Immature natural killer cell (primary cell): ENCODE data around the gene PTX4. TPM values are rescaled to one million over a fixed set of nuclear protein-coding genes. Genes with fewer than 3 reads are reported as not detected.

Experiments used
- DNase-seq, 3 donors: peaks; one replicate each; pipeline ENCODE4 v3.0.0; 2022; ENCODE audit warnings: mixed read lengths in 1 of 3
- H3K27ac Mint-ChIP-seq, 6 donors: one replicate each; pipeline ENCODE4 v1.8.0; 2020; ENCODE audit warnings: mixed read lengths in 6 of 6, mild to moderate bottlenecking in 5 of 6, inconsistent platforms in 4 of 6, moderate library complexity in 3 of 6
- H3K27me3 Mint-ChIP-seq, 3 donors: one replicate each; pipeline ENCODE4 v1.8.0; 2020 to 2021; ENCODE audit warnings: low read depth in 3 of 3, mild to moderate bottlenecking in 3 of 3, mixed read lengths in 3 of 3, moderate library complexity in 3 of 3, inconsistent platforms in 1 of 3
- H3K36me3 Mint-ChIP-seq, 3 donors: one replicate each; pipeline ENCODE4 v1.8.0; 2020; ENCODE audit warnings: mixed read lengths in 3 of 3, inconsistent platforms in 2 of 3, mild to moderate bottlenecking in 2 of 3
- H3K4me1 Mint-ChIP-seq, 2 donors: one replicate each; pipeline ENCODE4 v1.8.0; 2020; ENCODE audit warnings: inconsistent platforms in 2 of 2, mild to moderate bottlenecking in 2 of 2, mixed read lengths in 2 of 2, moderate library complexity in 1 of 2
- H3K4me3 Mint-ChIP-seq, 5 donors: one replicate each; pipeline ENCODE4 v1.8.0; 2020; ENCODE audit warnings: mild to moderate bottlenecking in 5 of 5, mixed read lengths in 5 of 5, inconsistent platforms in 3 of 5, moderate library complexity in 3 of 5
- H3K9me3 Mint-ChIP-seq, 6 donors: one replicate each; pipeline ENCODE4 v1.8.0; 2020; ENCODE audit warnings: mild to moderate bottlenecking in 6 of 6, mixed read lengths in 6 of 6, inconsistent platforms in 4 of 6, moderate library complexity in 3 of 6
- polyA plus RNA-seq, 3 donors: library from polyadenylated mRNA; unstranded; fragments of 300-500 nt; fragmentation: Illumina TruSeq; gene quantifications; one replicate each; pipeline ENCODE4 v1.2.3, GENCODE V29; 2021

Gene PTX4
- polyA plus RNA-seq, 3 donors from 2014 or later = not detected

DNA sequence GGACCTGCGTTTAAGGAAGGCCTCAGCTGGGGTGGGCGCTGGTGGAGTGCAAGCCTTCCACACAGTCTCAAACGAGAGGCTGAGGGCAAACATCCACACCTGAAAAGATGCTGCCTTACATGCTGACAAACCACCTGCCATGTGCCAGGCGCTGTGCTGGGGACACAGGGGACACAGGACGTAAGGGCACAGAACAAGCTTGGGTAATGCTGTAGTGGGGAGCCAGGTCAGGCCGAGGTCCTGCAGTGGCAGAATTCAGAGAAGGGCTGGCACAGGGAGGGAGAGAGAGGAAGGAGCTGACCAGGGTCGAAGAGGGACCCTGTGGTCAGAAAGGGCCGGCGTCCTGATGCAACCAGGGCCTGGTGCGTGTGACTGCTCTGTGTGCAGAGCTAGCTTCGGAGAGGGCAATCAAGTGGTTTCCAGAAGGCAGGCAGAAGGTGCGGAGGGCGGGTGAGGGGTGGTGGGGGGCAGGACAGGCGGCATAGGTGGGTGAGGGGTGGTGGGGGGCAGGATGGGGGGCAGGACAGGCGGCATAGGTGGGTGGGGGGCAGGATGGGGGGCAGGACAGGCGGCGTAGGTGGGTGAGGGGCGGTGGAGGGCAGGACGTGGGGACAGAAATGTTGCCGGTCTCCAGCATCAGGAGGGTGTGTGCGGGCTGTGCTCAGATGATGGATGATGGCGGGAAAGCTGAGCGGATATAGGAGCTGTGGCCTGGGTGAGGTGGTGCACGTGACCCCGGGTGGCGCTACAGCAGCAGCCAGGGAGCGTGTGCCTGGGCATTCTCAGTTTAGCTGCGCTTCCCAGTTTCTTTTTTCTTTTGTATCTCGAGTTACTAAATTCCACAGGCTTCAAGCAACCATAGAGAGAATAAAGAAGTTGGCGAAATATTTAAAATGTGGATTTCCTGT, 23.2 kb upstream of the PTX4 start:
- Mint-ChIP-seq H3K27ac (no peak overlapping the region), H3K4me3 (no peak overlapping the region), H3K9me3 (peaks cover 0 to 2% (median 0%) of the 10 kb centered on the region in 6 donors), H3K36me3 (peaks cover 0 to 14% (median 0%) of the 10 kb centered on the region in 3 donors), H3K27me3 (peaks cover 0 to 9% (median 2%) of the 10 kb centered on the region in 3 donors), H3K4me1 (no peaks in the 10 kb centered on the region)
- DNase-seq = no peak

- no peak overlapping the region for H3K4me3 Mint-ChIP-seq
Observed at GRCh38 chr16:1510941-1511351, 22.2 kb upstream of the PTX4 start.

DNA sequence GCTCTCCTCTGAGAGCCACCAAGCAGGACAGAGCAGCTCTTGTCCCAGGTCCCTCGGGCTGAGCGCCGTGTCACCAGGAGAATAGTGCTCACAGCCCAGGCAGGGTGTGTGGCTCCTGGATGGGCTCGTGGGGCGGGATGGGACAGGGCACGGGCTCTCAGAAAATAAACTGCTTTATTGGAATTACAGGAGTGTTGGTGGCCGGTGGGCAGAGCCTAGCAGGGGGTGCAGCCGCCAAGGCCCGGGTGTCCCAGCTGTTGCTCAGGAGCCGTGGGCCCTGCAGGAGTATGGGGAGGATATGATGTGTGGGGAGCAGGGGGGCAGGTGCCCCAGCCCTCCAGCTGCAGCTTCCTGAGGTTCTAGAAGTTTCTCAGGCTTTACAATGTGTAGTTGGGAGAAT, 21.5 kb upstream of the PTX4 start:
- peaks cover 0 to 14% (median 0%) of the 10 kb centered on the region in 3 donors for H3K36me3 Mint-ChIP-seq
- H3K9me3 Mint-ChIP-seq = peaks cover 0 to 2% (median 0%) of the 10 kb centered on the region in 6 donors
- H3K4me3 Mint-ChIP-seq = no peak overlapping the region
- H3K27ac Mint-ChIP-seq = no peak overlapping the region
- no peaks in the 10 kb centered on the region for H3K4me1 Mint-ChIP-seq
- no peak for DNase-seq
- H3K27me3 Mint-ChIP-seq = peaks cover 0 to 7% (median 2%) of the 10 kb centered on the region in 3 donors

More at GRCh38 chr16:1510941-1511351, 22.2 kb upstream of the PTX4 start:
- DNase-seq = no peak
- no peak overlapping the region for H3K27ac Mint-ChIP-seq
- H3K4me1 Mint-ChIP-seq = no peaks in the 10 kb centered on the region
- H3K9me3 Mint-ChIP-seq = peaks cover 0 to 2% (median 0%) of the 10 kb centered on the region in 6 donors
- peaks cover 0 to 9% (median 2%) of the 10 kb centered on the region in 3 donors for H3K27me3 Mint-ChIP-seq
- H3K36me3 Mint-ChIP-seq = peaks cover 0 to 14% (median 0%) of the 10 kb centered on the region in 3 donors

DNA sequence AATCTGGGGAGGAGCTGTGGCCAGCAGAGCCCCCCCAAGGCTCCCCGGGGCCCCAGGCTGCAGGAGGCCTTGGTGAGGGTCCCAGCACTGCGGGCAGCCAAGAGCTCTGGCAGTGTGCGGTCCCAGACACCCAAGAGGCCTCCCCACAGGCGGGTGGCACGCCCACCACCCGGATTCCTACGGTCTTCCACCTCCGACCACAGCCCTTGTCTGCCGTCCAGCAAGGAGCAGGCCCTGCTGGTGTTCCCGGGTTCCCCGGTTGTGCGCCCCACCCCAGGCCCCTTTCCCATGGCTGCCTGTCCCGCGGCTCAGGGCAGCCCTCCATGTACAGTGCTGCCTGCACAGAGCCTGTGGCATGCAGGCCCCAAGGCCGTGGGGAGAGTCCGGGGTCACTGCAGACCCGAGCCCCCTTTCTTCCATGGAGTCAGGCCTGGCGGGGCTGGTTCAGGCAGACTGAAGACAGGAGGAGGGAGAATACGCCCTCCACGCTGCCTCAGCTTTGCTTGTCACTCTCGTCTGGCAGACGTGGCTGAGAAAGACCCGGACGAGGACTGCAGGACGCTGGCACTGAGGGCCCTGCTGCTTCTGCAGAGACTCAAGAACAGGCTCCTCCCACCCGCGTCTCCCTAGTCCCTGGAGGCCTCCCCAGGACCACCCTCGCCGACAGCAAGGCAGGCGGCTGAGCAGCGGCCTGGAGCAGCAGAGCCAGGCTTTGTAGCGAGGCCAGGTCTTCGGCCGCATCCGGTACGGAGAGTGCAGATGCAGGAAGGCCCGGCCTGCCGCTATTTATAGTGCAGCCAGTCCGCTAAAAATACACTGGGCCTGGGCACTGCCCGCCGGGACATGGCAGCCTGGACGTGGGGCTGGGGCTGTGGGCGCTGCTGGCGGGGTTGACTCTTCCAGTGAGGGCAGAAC, 20.8 kb upstream of the PTX4 start:
- Mint-ChIP-seq H3K27me3 (peaks cover 0 to 4% (median 2%) of the 10 kb centered on the region in 3 donors), H3K4me3 (no peak overlapping the region), H3K27ac (no peak overlapping the region), H3K36me3 (peaks cover 0 to 8% (median 0%) of the 10 kb centered on the region in 3 donors), H3K4me1 (no peaks in the 10 kb centered on the region), H3K9me3 (peaks cover 0 to 2% (median 0%) of the 10 kb centered on the region in 6 donors)
- DNase-seq = no peak

GRCh38 chr16:1508494-1509187, 19.9 kb upstream of the PTX4 start:
- no peak for DNase-seq
- Mint-ChIP-seq H3K4me1 (no peaks in the 10 kb centered on the region), H3K27ac (no peak overlapping the region), H3K9me3 (peaks cover 0 to 2% (median 0%) of the 10 kb centered on the region in 6 donors), H3K36me3 (peaks cover 0 to 7% (median under 1%) of the 10 kb centered on the region in 3 donors), H3K27me3 (peaks cover 0 to 3% (median 2%) of the 10 kb centered on the region in 3 donors), H3K4me3 (no peak overlapping the region)

GRCh38 chr16:1506494-1507213, 17.9 kb upstream of the PTX4 start:
- peaks cover 0 to 9% (median 4%) of the 10 kb centered on the region in 3 donors for H3K36me3 Mint-ChIP-seq
- no peaks in the 10 kb centered on the region for H3K4me1 Mint-ChIP-seq

DNA sequence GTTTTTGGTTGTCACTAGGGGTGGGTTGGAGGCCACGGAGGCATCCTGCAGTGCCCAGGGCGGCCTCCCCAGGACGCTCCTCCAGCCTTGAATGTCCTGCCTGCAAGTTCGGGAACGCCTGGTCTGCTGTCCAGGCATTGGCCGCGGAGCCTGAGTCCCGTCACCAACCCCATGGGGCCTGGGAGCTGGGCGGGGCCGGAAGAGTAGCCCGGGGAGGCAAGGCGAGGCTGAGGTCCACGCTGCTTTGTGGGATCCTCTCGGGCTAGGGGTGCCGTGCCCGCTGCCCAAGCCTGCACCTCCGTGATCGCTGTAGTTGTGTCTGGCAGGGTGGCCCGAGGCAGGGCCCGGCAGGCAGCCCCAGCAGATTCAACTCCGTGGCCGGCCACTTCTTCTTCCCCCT, 17.2 kb upstream of the PTX4 start:
- H3K4me3 Mint-ChIP-seq = no peak overlapping the region
- no peaks in the 10 kb centered on the region for H3K9me3 Mint-ChIP-seq
- DNase-seq = no peak
- H3K36me3 Mint-ChIP-seq = peaks cover 0 to 9% (median 4%) of the 10 kb centered on the region in 3 donors
- peaks cover 0 to 3% (median 0%) of the 10 kb centered on the region in 3 donors for H3K27me3 Mint-ChIP-seq
- H3K4me1 Mint-ChIP-seq = no peaks in the 10 kb centered on the region
- no peak overlapping the region for H3K27ac Mint-ChIP-seq

More at GRCh38 chr16:1506494-1507213, 17.9 kb upstream of the PTX4 start:
- H3K4me3 Mint-ChIP-seq = no peak overlapping the region
- no peak for DNase-seq
- no peaks in the 10 kb centered on the region for H3K9me3 Mint-ChIP-seq
- peaks cover 0 to 3% (median 0%) of the 10 kb centered on the region in 3 donors for H3K27me3 Mint-ChIP-seq
- no peak overlapping the region for H3K27ac Mint-ChIP-seq

DNA sequence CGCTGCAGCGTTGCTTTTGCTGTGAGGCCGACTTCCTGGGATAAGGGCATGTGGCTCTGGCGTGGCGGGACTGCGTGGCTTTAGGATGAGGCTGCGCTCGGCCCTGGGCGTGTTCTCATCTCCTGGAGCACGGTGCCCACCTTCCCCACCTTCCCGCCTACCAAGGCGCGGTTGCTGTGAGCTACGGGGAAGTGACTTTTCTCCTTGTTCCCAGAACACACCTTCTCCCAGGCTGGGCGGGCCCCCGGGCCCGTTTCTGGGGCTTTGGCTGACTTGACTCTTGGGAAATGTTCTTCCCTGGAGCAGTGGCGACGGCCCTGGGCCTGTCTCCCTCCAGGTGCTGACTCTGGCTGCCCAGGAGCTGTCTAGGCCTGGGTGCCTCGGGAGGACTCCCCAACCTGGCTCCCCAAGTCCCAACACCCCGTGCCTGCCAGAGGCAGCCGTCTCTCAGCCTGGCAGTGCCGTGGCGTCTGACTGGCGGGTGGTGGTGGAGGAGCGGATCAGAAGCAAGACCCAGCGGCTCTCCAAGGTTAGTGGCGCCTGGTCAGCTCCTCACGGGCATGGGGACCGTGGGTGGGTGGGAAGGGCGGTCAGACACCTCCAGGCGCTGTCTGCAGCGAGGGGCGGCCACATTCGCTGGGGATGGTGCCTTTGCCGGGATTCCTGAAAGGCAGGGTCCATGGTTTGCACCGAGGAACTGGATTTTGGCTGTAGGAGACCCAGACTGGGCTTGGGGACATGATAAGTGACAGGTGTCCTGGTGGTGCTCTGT, 16.5 kb upstream of the PTX4 start:
- Mint-ChIP-seq H3K27ac (no peak overlapping the region), H3K4me1 (no peaks in the 10 kb centered on the region), H3K4me3 (no peak overlapping the region)

GRCh38 chr16:1503110-1503955, 14.6 kb upstream of the PTX4 start:
- Mint-ChIP-seq H3K4me1 (no peaks in the 10 kb centered on the region), H3K4me3 (no peak overlapping the region), H3K36me3 (peaks cover 0 to 9% (median 4%) of the 10 kb centered on the region in 3 donors), H3K27ac (no peak overlapping the region), H3K27me3 (peaks cover 0 to 3% (median 0%) of the 10 kb centered on the region in 3 donors), H3K9me3 (no peaks in the 10 kb centered on the region)
- no peak for DNase-seq

More for the DNA sequence above, 16.5 kb upstream of the PTX4 start:
- Mint-ChIP-seq H3K27me3 (peaks cover 0 to 3% (median 0%) of the 10 kb centered on the region in 3 donors), H3K9me3 (no peaks in the 10 kb centered on the region), H3K36me3 (peaks cover 0 to 9% (median 4%) of the 10 kb centered on the region in 3 donors)
- no peak for DNase-seq

GRCh38 chr16:1502092-1503004, 13.6 kb upstream of the PTX4 start:
- Mint-ChIP-seq H3K27ac (no peak overlapping the region), H3K27me3 (no peaks in the 10 kb centered on the region), H3K9me3 (no peaks in the 10 kb centered on the region), H3K4me3 (no peak overlapping the region), H3K36me3 (peaks cover 0 to 9% (median 4%) of the 10 kb centered on the region in 3 donors), H3K4me1 (no peaks in the 10 kb centered on the region)
- DNase-seq = no peak

DNA sequence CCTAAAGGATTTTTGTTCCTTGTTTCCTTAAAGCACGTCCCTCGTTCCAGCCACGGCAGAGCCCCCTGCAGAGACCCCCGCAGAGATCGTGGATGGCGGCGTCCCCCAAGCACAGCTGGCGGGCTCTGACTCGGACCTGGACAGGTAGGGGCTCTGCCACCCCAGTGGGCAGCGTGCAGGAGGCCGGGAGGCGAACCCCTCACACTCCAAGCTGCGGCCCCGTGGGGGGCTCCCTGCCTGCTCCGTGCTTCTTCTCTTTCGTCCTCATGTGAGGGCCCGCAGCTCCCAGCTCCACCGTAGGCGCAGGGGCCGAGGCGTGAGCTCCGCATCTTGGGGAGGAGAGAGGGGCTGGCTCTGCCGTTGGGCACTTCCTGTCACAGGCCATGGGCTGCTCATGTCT, 12.9 kb upstream of the PTX4 start:
- Mint-ChIP-seq H3K4me1 (no peaks in the 10 kb centered on the region), H3K4me3 (no peak overlapping the region)
- no peak for DNase-seq

More for the DNA sequence above, 12.9 kb upstream of the PTX4 start:
- H3K27ac Mint-ChIP-seq = no peak overlapping the region
- no peaks in the 10 kb centered on the region for H3K27me3 Mint-ChIP-seq
- H3K9me3 Mint-ChIP-seq = no peaks in the 10 kb centered on the region
- H3K36me3 Mint-ChIP-seq = peaks cover 0 to 9% (median 4%) of the 10 kb centered on the region in 3 donors
